OCI-LY7 (cell line): ENCODE results near the gene ATP11A. TPM values are rescaled to one million over a fixed set of nuclear protein-coding genes. Genes with fewer than 3 reads are reported as not detected.

Experiments used
- BruUV-seq: library from RNA; stranded (reverse); fragments of 400-500 nt; replicated peaks from 2 replicates; lab custom pipeline; 2021; lab: Mats Ljungman, UMichigan
- CTCF ChIA-PET: fragments of 300-600 bp; sonication (Branson Sonifier 250); formaldehyde crosslinking; loops from one replicate; lab custom pipeline; 2022; ENCODE audit warnings: antibody characterized with exemption; ENCODE audit not compliant: unreplicated experiment; lab: Charles Lee
- POLR2A ChIA-PET: fragments of 300-600 bp; sonication (Branson Sonifier 250); formaldehyde crosslinking; loops from one replicate; lab custom pipeline; 2022; ENCODE audit warnings: antibody characterized with exemption; lab: Charles Lee
- DNase-seq: peaks from one replicate; pipeline ENCODE4 v3.0.0-alpha.2; 2015; ENCODE audit warnings: low spot score
- H2AFZ ChIP-seq: fragments of 200-600 bp; sonication (generic), shearing (Covaris generic); 2 replicates; pipeline ENCODE4 v1.6.1; 2014; ENCODE audit warnings: mild to moderate bottlenecking, antibody characterized with exemption, low read length, moderate library complexity
- H3K27ac ChIP-seq: fragments of 200-600 bp; sonication (generic); 2 replicates; pipeline ENCODE4 v1.5.1; 2014; ENCODE audit warnings: mixed run types, low read depth, mild to moderate bottlenecking, moderate library complexity, low read length, inconsistent platforms; ENCODE audit not compliant: poor library complexity, severe bottlenecking
- H3K36me3 ChIP-seq: fragments of 200-600 bp; sonication (generic); 2 replicates; pipeline ENCODE4 v1.6.1; 2014; ENCODE audit warnings: mild to moderate bottlenecking, antibody characterized with exemption, low read length, moderate library complexity, mixed read lengths; ENCODE audit not compliant: insufficient read depth
- H3K4me1 ChIP-seq: fragments of 200-600 bp; sonication (generic); 2 replicates; pipeline ENCODE4 v1.5.1; 2014; ENCODE audit warnings: mild to moderate bottlenecking, low read length; ENCODE audit not compliant: insufficient read depth, poor library complexity, severe bottlenecking
- H3K4me2 ChIP-seq: fragments of 200-600 bp; sonication (generic); 2 replicates; pipeline ENCODE4 v1.6.1; 2014; ENCODE audit warnings: mild to moderate bottlenecking, low read length
- H3K4me3 ChIP-seq: fragments of 200-600 bp; sonication (generic); 2 replicates; pipeline ENCODE4 v1.5.1; 2014; ENCODE audit warnings: mild to moderate bottlenecking, low read depth, low read length; ENCODE audit not compliant: poor library complexity, severe bottlenecking
- H3K79me2 ChIP-seq: fragments of 200-600 bp; sonication (generic); 2 replicates; pipeline ENCODE4 v1.6.1; 2016; ENCODE audit warnings: low read depth, mild to moderate bottlenecking, low read length, moderate library complexity, mixed read lengths; ENCODE audit not compliant: insufficient read depth
- H3K9me2 ChIP-seq: fragments of 200-600 bp; sonication (generic); 2 replicates; pipeline ENCODE4 v1.6.1; 2016; ENCODE audit warnings: mild to moderate bottlenecking, low read length, mixed read lengths; ENCODE audit not compliant: insufficient read depth
- H3K9me3 ChIP-seq: fragments of 200-600 bp; sonication (generic); 2 replicates; pipeline ENCODE4 v1.6.1; 2014; ENCODE audit warnings: mild to moderate bottlenecking, mixed run types, low read length, mixed read lengths
- H4K20me1 ChIP-seq: fragments of 200-600 bp; sonication (generic); 2 replicates; pipeline ENCODE4 v1.6.1; 2014; ENCODE audit warnings: mild to moderate bottlenecking, antibody characterized with exemption, low read length, moderate library complexity, mixed read lengths; ENCODE audit not compliant: insufficient read depth
- EZH2phosphoT487 ChIP-seq: fragments of 200-600 bp; sonication (generic); IDR thresholded peaks from 2 replicates; pipeline ENCODE4 v1.6.1; 2018; ENCODE audit warnings: low read depth, borderline replicate concordance, mild to moderate bottlenecking, mixed run types, antibody characterized with exemption, low read length, moderate library complexity, mixed read lengths
- intact Hi-C: fragments of 100-400 bp; cut with micrococcal nuclease; formaldehyde crosslinking; loops from one replicate; pipeline ENCODE4 v1.10.0; 2022; ENCODE audit not compliant: unreplicated experiment
- total RNA-seq, 2 experiments: library from RNA; depleted of rRNA in 1 of 2; stranded (reverse); fragments of >200 nt in 1 of 2; shearing (Covaris generic) in 1 of 2; gene quantifications; 2 replicates each; pipeline ENCODE4 v1.2.3, GENCODE V29; 2014 to 2022
- TF ChIP-seq, protein P1 (sequence below): fragments of 200-600 bp; sonication (generic); conservative IDR thresholded peaks from 2 replicates; pipeline ENCODE4 v1.5.1; 2014; ENCODE audit warnings: mild to moderate bottlenecking, antibody characterized with exemption, low read length, moderate library complexity, mixed read lengths

The ATP11A gene
- total RNA-seq, 2 experiments from 2014 or later: 8.8 to 23.1 TPM

DNA sequence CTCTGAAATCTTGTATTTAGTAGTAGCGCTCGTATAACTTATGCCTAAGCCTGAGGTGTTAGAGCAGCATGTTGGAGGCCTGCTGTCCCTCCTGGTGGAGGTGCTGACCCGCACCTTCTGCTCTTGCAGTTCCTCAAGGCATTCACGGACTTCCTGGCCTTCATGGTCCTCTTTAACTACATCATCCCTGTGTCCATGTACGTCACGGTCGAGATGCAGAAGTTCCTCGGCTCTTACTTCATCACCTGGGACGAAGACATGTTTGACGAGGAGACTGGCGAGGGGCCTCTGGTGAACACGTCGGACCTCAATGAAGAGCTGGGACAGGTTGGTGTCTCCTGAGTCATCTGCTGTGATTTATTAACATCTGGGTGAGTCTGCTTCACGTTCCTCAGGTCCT, 136.7 kb downstream of the ATP11A start:
- no peaks in the 10 kb centered on the region; the same call in none of the 2 replicates for H3K36me3 ChIP-seq
- no peak overlapping the region for H3K4me2 ChIP-seq
- H3K9me3 ChIP-seq: no peaks in the 10 kb centered on the region
- no peak overlapping the region for H3K4me3 ChIP-seq
- H2AFZ ChIP-seq: no peak overlapping the region
- no peaks in the 10 kb centered on the region for H3K9me2 ChIP-seq
- intact Hi-C loops: no loop called here
- ChIA-PET POLR2A (no interaction called here), CTCF (no interaction called here)
- no peak for TF ChIP-seq EZH2phosphoT487
- TF ChIP-seq, protein P1, sequence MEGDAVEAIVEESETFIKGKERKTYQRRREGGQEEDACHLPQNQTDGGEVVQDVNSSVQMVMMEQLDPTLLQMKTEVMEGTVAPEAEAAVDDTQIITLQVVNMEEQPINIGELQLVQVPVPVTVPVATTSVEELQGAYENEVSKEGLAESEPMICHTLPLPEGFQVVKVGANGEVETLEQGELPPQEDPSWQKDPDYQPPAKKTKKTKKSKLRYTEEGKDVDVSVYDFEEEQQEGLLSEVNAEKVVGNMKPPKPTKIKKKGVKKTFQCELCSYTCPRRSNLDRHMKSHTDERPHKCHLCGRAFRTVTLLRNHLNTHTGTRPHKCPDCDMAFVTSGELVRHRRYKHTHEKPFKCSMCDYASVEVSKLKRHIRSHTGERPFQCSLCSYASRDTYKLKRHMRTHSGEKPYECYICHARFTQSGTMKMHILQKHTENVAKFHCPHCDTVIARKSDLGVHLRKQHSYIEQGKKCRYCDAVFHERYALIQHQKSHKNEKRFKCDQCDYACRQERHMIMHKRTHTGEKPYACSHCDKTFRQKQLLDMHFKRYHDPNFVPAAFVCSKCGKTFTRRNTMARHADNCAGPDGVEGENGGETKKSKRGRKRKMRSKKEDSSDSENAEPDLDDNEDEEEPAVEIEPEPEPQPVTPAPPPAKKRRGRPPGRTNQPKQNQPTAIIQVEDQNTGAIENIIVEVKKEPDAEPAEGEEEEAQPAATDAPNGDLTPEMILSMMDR: no peak
- no peaks in the 10 kb centered on the region for H4K20me1 ChIP-seq
- DNase-seq: no peak
- no peak overlapping the region for H3K27ac ChIP-seq
- BruUV-seq: no TSS peak
- no peaks in the 10 kb centered on the region for H3K79me2 ChIP-seq
- no peaks in the 10 kb centered on the region for H3K4me1 ChIP-seq

DNA sequence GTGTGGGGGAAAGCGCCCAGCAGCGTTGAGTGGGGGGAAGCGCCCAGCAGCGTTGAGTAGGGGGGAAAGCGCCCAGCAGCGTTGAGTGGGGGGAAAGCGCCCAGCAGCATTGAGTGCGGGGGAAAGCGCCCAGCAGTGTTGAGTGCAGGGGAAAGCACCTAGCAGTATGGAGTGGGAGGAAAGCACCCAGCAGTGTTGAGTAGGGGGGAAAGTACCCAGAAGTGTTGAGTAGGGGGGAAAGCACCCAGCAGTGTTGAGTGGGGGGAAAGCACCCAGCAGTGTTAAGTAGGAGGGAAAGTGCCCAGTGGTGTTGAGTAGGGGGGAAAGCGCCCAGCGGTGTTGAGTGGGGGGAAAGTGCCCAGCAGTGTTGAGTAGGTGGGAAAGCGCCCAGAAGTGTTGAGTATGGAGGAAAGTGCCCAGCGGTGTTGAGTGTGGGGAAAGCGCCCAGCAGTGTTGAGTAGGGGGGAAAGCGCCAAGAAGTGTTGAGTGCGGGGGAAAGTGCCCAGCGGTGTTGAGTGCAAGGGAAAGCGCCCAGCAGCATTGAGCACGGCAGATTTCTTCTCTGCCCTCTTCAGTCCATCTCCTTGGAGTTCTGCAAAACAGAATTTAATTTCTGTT, 138.4 kb downstream of the ATP11A start:
- BruUV-seq: no TSS peak
- no peaks in the 10 kb centered on the region for H3K4me1 ChIP-seq
- no peak for TF ChIP-seq EZH2phosphoT487
- TF ChIP-seq, protein P1: no peak
- no peak overlapping the region for H2AFZ ChIP-seq
- H3K9me3 ChIP-seq: no peaks in the 10 kb centered on the region
- intact Hi-C loops: no loop called here
- no peaks in the 10 kb centered on the region; the same call in none of the 2 replicates for H3K36me3 ChIP-seq
- DNase-seq: peak; percentile 30
- ChIA-PET CTCF (no interaction called here), POLR2A (no interaction called here)
- no peaks in the 10 kb centered on the region for H3K79me2 ChIP-seq
- H4K20me1 ChIP-seq: no peaks in the 10 kb centered on the region
- no peak overlapping the region for H3K4me2 ChIP-seq
- no peaks in the 10 kb centered on the region for H3K9me2 ChIP-seq
- H3K4me3 ChIP-seq: no peak overlapping the region
- no peak overlapping the region for H3K27ac ChIP-seq

DNA sequence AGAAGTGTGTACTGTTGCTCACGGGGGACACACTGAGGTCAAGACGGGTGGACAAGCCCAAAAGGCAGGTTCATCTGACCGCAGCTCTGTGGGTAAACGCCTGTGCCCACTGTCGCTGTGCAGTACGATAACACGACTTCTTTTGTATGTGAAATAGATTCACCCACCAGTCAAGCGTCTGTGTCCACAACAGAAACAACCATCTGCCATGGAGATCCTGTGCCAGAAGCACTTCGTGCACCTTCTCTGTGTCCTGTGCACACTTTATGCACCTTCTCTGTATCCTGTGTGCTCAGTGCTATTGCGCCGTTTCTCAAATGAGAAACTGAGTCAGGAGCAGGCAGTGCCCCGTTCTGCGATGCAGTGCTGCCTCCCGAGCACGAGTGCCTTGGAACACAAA, 138.9 kb downstream of the ATP11A start:
- H3K36me3 ChIP-seq: no peaks in the 10 kb centered on the region; the same call in none of the 2 replicates
- H3K27ac ChIP-seq: no peak overlapping the region
- DNase-seq: no peak
- H3K4me2 ChIP-seq: no peak overlapping the region
- no peaks in the 10 kb centered on the region for H3K9me3 ChIP-seq
- TF ChIP-seq, protein P1: no peak
- no peak for TF ChIP-seq EZH2phosphoT487
- CTCF ChIA-PET: no interaction called here
- no peak overlapping the region for H3K4me3 ChIP-seq
- no TSS peak for BruUV-seq
- no peaks in the 10 kb centered on the region for H4K20me1 ChIP-seq
- no peaks in the 10 kb centered on the region for H3K4me1 ChIP-seq
- H3K79me2 ChIP-seq: no peaks in the 10 kb centered on the region
- no peaks in the 10 kb centered on the region for H3K9me2 ChIP-seq
- POLR2A ChIA-PET: no interaction called here
- intact Hi-C loops: no loop called here
- H2AFZ ChIP-seq: no peak overlapping the region
